ENCODE measurements around the gene IRX4.

IRX4 gene

GRCh38 chr5:1881731-1882336, 891 bp downstream of the IRX4 start:
- peaks cover 95% of the 10 kb centered on the region for H3K27me3 Mint-ChIP-seq
- intact Hi-C loops (cut with micrococcal nuclease): no loop called here
- no peaks in the 10 kb centered on the region for H3K9me3 Mint-ChIP-seq
- no peaks in the 10 kb centered on the region for H3K36me3 Mint-ChIP-seq (ENCODE audit: low read depth)
- H3K27ac Mint-ChIP-seq: no peak overlapping the region
- H3K4me3 Mint-ChIP-seq: no peak overlapping the region
- H3K4me1 Mint-ChIP-seq (ENCODE audit: low read depth): no peaks in the 10 kb centered on the region

DNA sequence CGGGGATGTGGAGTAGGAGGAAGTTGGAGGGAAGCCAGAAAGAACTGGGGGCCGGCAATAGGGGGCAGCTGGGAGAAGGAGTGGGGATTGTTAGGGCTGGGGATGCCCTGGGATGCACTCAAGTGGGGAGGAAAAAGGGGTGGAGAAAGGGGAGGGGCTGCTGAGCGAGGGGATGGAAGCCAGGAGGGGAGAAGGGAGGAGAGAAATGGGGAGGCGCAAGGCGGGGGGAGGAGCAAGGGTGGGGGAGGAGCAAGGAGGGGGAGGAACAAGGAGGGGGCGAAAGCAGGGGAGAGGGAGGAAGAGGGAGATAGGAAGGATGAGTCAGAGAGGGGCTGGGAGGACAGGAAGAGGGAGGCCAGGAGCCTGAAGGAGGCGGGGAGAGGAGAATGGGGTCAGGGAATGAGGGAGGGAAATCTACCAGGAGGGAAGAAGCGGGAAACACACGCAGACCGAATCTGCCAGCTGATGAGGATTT, 1.6 kb downstream of the IRX4 start:
- Mint-ChIP-seq H3K9me3 (no peaks in the 10 kb centered on the region), H3K4me3 (no peak overlapping the region), H3K36me3 (ENCODE audit: low read depth) (no peaks in the 10 kb centered on the region), H3K4me1 (ENCODE audit: low read depth) (no peaks in the 10 kb centered on the region), H3K27me3 (peaks cover 92% of the 10 kb centered on the region), H3K27ac (no peak overlapping the region)
- intact Hi-C loops (cut with micrococcal nuclease): no loop called here

- intact Hi-C loops (cut with micrococcal nuclease): no loop called here
- H3K9me3 Mint-ChIP-seq: no peaks in the 10 kb centered on the region
- H3K27ac Mint-ChIP-seq: no peak overlapping the region
- no peak overlapping the region for H3K4me3 Mint-ChIP-seq
- no peaks in the 10 kb centered on the region for H3K4me1 Mint-ChIP-seq (ENCODE audit: low read depth)
- no peaks in the 10 kb centered on the region for H3K36me3 Mint-ChIP-seq (ENCODE audit: low read depth)
- peaks cover 92% of the 10 kb centered on the region for H3K27me3 Mint-ChIP-seq
Observed at GRCh38 chr5:1880377-1881025, 2.2 kb downstream of the IRX4 start.

- H3K36me3 Mint-ChIP-seq (ENCODE audit: low read depth): no peaks in the 10 kb centered on the region
- intact Hi-C loops (cut with micrococcal nuclease): no loop called here
- H3K4me1 Mint-ChIP-seq (ENCODE audit: low read depth): no peaks in the 10 kb centered on the region
- H3K27ac Mint-ChIP-seq: no peak overlapping the region
- H3K4me3 Mint-ChIP-seq: no peak overlapping the region
- H3K27me3 Mint-ChIP-seq: peaks cover 91% of the 10 kb centered on the region
- no peaks in the 10 kb centered on the region for H3K9me3 Mint-ChIP-seq
Observed at GRCh38 chr5:1879292-1880263, 3.1 kb downstream of the IRX4 start.

- Mint-ChIP-seq H3K4me1 (ENCODE audit: low read depth) (no peaks in the 10 kb centered on the region), H3K27me3 (peaks cover 90% of the 10 kb centered on the region), H3K9me3 (no peaks in the 10 kb centered on the region), H3K4me3 (no peak overlapping the region), H3K36me3 (ENCODE audit: low read depth) (no peaks in the 10 kb centered on the region), H3K27ac (no peak overlapping the region)
- intact Hi-C loops (cut with micrococcal nuclease): no loop called here
Observed at GRCh38 chr5:1878050-1878849, 4.5 kb downstream of the IRX4 start.

- Mint-ChIP-seq H3K27ac (no peak overlapping the region), H3K4me3 (no peak overlapping the region), H3K27me3 (peaks cover 92% of the 10 kb centered on the region), H3K4me1 (ENCODE audit: low read depth) (no peaks in the 10 kb centered on the region), H3K9me3 (no peaks in the 10 kb centered on the region), H3K36me3 (ENCODE audit: low read depth) (no peaks in the 10 kb centered on the region)
- intact Hi-C loops (cut with micrococcal nuclease): no loop called here
Observed at GRCh38 chr5:1877103-1878049, 5.3 kb downstream of the IRX4 start.

GRCh38 chr5:1876660-1877064, 6.1 kb downstream of the IRX4 start:
- intact Hi-C loops (cut with micrococcal nuclease): no loop called here
- H3K4me1 Mint-ChIP-seq (ENCODE audit: low read depth): no peaks in the 10 kb centered on the region
- H3K4me3 Mint-ChIP-seq: no peak overlapping the region
- no peaks in the 10 kb centered on the region for H3K36me3 Mint-ChIP-seq (ENCODE audit: low read depth)
- no peak overlapping the region for H3K27ac Mint-ChIP-seq
- H3K9me3 Mint-ChIP-seq: no peaks in the 10 kb centered on the region
- peaks cover 90% of the 10 kb centered on the region for H3K27me3 Mint-ChIP-seq

- Mint-ChIP-seq H3K4me1 (ENCODE audit: low read depth) (no peaks in the 10 kb centered on the region), H3K4me3 (no peak overlapping the region), H3K27me3 (peaks cover 86% of the 10 kb centered on the region), H3K9me3 (no peaks in the 10 kb centered on the region), H3K27ac (no peak overlapping the region), H3K36me3 (ENCODE audit: low read depth) (no peaks in the 10 kb centered on the region)
- intact Hi-C loops (cut with micrococcal nuclease): no loop called here
Observed at GRCh38 chr5:1875843-1876659, 6.7 kb downstream of the IRX4 start.

DNA sequence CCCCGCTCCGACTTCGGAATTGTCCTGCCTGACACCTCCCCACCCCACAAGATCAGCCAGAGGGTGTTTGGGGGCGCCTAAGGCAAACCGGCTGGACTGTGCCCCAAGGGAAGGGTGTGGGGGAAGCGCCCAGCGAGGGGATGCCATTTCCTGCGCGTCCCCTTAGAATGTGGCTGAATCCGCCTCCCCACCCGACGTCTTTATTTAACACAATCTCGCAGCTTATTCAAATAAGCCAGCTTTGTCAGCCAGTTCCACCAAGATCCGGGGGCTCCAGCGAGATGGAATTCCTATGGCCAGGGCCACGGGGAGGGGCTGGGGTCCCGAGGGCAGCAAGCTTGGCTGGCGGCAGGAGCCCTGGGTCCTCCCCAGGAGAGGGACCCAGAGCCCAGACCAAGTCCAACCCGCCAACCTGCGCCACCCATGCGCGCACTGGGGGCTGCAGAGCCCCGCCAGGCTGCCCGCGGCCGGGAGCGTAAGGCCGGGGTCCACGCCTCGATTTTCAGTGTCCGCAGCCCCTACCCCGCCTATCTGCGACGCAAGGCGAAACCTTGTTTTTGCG, 7.4 kb downstream of the IRX4 start:
- Mint-ChIP-seq H3K27ac (no peak overlapping the region), H3K9me3 (no peaks in the 10 kb centered on the region), H3K36me3 (ENCODE audit: low read depth) (no peaks in the 10 kb centered on the region), H3K4me3 (no peak overlapping the region), H3K27me3 (peaks cover 79% of the 10 kb centered on the region), H3K4me1 (ENCODE audit: low read depth) (no peaks in the 10 kb centered on the region)
- intact Hi-C loops (cut with micrococcal nuclease): no loop called here

DNA sequence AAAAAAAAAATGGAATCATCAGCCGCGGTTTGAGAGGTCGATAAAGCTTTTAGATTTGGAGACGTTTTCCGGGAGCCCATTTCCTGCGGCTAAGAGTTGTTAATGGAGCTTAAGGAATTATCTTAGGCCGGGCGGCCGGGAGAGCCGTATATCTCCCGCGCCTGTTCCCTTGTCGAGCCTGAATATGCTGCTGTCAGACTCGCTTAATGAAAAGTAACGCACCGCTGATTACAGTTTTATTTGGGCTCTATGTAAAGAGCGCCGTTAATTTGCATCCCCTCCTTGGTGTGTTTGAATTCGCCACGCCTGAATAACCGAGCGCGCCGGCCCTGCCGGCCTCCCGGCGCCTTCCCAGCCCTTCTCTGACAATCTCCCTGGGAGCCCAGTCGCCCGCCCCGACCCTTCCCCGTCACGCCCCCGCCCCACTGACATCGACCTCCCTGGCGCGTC, 7.9 kb downstream of the IRX4 start:
- H3K27me3 Mint-ChIP-seq: peaks cover 74% of the 10 kb centered on the region
- H3K36me3 Mint-ChIP-seq (ENCODE audit: low read depth): no peaks in the 10 kb centered on the region
- intact Hi-C loops (cut with micrococcal nuclease): no loop called here
- no peaks in the 10 kb centered on the region for H3K9me3 Mint-ChIP-seq
- no peaks in the 10 kb centered on the region for H3K4me1 Mint-ChIP-seq (ENCODE audit: low read depth)
- H3K4me3 Mint-ChIP-seq: no peak overlapping the region
- no peak overlapping the region for H3K27ac Mint-ChIP-seq

DNA sequence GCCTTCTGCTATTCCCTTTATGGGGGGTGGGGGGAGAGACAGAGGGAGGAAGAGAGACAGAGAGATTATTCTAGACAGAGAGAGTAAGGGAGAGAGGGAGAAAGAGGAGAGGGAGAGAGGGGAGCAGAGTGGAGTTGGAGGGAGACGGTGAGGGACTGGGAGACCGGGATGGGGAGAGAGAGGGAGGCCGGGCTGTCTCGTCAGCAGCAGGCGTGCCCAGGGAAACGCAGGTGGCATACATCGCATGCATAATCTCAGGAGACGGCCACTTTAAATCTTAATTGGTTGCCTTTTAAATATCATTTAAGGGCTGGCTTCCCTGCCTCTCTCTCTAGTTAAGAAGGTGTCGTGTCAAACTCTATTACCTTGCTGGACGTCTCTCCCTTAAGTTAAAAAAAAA, 8.4 kb downstream of the IRX4 start:
- no peak overlapping the region for H3K27ac Mint-ChIP-seq
- peaks cover 69% of the 10 kb centered on the region for H3K27me3 Mint-ChIP-seq
- H3K36me3 Mint-ChIP-seq (ENCODE audit: low read depth): no peaks in the 10 kb centered on the region
- H3K9me3 Mint-ChIP-seq: no peaks in the 10 kb centered on the region
- H3K4me3 Mint-ChIP-seq: no peak overlapping the region
- H3K4me1 Mint-ChIP-seq (ENCODE audit: low read depth): no peaks in the 10 kb centered on the region
- intact Hi-C loops (cut with micrococcal nuclease): no loop called here
